ENCODE results near the gene NUCKS1.

DNA sequence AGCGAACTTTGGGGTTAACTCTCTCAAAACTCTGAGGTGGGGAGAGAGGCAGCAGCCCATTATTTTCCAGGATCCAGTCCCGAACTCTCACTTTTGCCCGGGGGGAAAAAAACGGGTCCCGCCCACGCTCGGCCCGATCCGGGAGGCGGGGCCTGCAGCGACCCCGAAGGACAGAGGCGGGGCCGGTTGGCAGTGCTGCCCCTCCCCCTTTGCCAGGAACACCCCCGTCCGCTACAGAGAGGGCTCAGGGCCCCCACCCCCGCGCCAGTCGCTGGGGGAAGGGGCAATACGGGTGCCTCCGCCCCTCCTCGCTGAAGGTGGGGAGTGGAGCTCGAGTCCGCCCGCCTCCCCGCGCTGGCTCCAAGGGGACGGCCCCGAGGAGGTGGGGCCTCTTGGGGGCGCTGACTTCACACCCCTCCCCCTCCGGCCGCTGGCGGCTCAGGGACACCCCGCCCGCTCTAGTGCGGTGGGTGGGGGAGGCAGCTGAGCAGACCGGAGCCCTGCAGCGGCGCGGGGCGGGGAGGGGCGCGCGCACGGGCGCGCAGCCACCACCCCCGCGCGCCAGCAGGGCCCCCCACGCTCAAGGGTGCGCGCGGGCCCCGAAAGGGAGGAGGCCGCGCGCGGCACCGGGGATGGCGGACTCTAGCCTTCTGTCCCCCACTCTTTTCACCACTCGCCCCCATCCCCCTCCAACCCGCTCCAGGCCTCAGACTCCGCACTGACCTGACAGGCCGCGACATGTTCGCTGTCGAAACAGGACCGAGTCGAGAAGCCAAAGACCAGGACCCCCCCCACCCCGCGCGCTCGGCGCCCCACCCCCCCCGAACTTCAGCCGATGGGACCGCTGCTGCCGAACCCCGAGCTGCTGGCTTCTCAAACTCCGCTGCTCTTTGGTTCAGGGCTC is 496 bp downstream of the NUCKS1 start:
- TF ChIP-seq TCF7L2 (IDR thresholded peaks at IDR 0.05; ENCODE audit: low read depth, low read length) (peak; percentile 38; the same call in 1 of the 2 replicates), SIN3A (IDR thresholded peaks at IDR 0.05; ENCODE audit: borderline replicate concordance, insufficient read depth, low read depth, low read length) (peak; percentile 47; the same call in 1 of the 2 replicates)
- TF ChIP-seq, protein P1, sequence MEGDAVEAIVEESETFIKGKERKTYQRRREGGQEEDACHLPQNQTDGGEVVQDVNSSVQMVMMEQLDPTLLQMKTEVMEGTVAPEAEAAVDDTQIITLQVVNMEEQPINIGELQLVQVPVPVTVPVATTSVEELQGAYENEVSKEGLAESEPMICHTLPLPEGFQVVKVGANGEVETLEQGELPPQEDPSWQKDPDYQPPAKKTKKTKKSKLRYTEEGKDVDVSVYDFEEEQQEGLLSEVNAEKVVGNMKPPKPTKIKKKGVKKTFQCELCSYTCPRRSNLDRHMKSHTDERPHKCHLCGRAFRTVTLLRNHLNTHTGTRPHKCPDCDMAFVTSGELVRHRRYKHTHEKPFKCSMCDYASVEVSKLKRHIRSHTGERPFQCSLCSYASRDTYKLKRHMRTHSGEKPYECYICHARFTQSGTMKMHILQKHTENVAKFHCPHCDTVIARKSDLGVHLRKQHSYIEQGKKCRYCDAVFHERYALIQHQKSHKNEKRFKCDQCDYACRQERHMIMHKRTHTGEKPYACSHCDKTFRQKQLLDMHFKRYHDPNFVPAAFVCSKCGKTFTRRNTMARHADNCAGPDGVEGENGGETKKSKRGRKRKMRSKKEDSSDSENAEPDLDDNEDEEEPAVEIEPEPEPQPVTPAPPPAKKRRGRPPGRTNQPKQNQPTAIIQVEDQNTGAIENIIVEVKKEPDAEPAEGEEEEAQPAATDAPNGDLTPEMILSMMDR (IDR thresholded peaks at IDR 0.05): no peak
